Measurements from ENCODE around the gene AUTS2.

Gene AUTS2

DNA sequence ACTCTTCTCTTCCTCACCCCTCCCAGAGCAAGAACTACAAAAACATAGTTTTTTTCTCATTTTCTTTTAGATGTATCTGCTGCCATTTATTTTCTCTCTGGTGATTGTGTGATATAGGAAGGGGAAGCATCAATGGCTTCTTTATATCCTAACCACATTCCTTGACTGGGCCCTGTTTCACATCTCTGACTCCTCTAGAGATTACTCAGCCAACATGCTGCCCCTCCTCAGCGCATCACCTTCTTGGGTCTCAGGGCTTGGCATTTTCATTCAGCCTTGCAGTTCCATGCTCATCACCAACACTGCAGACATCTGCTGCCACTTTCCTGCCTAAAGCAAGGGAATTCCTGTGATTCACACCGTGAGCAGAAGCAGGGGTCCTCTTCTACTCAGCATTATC is 705.5 kb downstream of the AUTS2 start:
- Histone ChIP-seq H3K4me1 (ENCODE audit: control insufficient read depth, insufficient read depth, low read length) (peaks cover 6% of the 10 kb centered on the region; the same call in 1 of the 2 replicates), H3K9me3 (ENCODE audit: control insufficient read depth, insufficient read depth, low read depth, low read length) (no peaks in the 10 kb centered on the region), H3K27ac (ENCODE audit: extremely low read depth, low read depth, low read length) (no peak overlapping the region), H3K4me3 (ENCODE audit: low read depth, low read length) (no peak overlapping the region), H3K36me3 (ENCODE audit: control insufficient read depth in 2 of 2, insufficient read depth in 1 of 2, low read length in 2 of 2) (no peaks in the 10 kb centered on the region)
- TF ChIP-seq TCF7L2 (IDR thresholded peaks at IDR 0.05; ENCODE audit: borderline replicate concordance, low read depth, low read length) (no peak), ZNF366 (tag by site-specific recombination; conservative IDR thresholded peaks at IDR 0.05) (no peak), PRDM1 (tag by site-specific recombination; IDR thresholded peaks at IDR 0.05) (no peak), ZNF324 (tag by site-specific recombination; IDR thresholded peaks at IDR 0.05) (no peak)
- ChIA-PET POLR2A (no interaction called here), CTCF (no interaction called here)

DNA sequence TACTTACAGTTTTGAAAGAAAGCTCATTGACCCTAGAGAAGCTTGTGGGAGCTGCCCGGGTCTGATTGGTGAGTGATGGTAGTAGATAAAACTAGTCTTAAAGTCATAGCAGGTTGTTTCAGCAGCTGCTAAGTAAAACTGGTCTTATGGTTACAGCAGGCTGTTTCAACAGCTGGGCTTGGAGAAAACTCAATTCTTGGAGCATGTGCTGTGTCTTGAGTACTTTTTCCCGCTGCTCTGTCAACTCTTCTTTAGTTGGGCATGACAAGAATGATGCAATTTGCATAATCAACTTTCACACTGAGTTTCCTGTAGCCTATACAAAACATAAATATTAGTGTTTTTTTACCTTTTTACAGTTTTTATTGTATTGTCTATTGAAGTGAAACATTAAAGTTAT is 707.9 kb downstream of the AUTS2 start:
- CTCF ChIA-PET = no interaction called here
- Histone ChIP-seq H3K4me3 (ENCODE audit: low read depth, low read length) (no peak overlapping the region), H3K36me3 (ENCODE audit: control insufficient read depth in 2 of 2, insufficient read depth in 1 of 2, low read length in 2 of 2) (no peaks in the 10 kb centered on the region), H3K4me1 (ENCODE audit: control insufficient read depth, insufficient read depth, low read length) (peaks cover 4% of the 10 kb centered on the region; the same call in 1 of the 2 replicates), H3K27ac (ENCODE audit: extremely low read depth, low read depth, low read length) (no peak overlapping the region), H3K9me3 (ENCODE audit: control insufficient read depth, insufficient read depth, low read depth, low read length) (no peaks in the 10 kb centered on the region)
- TF ChIP-seq ZNF26 (tag by site-specific recombination; IDR thresholded peaks at IDR 0.05) (no peak), ZNF658 (tag by site-specific recombination; IDR thresholded peaks at IDR 0.05) (no peak), SCRT2 (tag by site-specific recombination; IDR thresholded peaks at IDR 0.05) (no peak)
- POLR2A ChIA-PET = no interaction called here

- ChIA-PET CTCF (interaction anchor here (1.0 kb wide), 1 partner anchor 8 kb away, joined by 3 read pairs; no protein-coding TSS in a partner anchor), POLR2A (no interaction called here)
- peaks cover 4% of the 10 kb centered on the region; the same call in 1 of the 2 replicates for H3K4me1 ChIP-seq (ENCODE audit: control insufficient read depth, insufficient read depth, low read length)
Observed at GRCh38 chr7:70307544-70308106, 709.4 kb downstream of the AUTS2 start.

DNA sequence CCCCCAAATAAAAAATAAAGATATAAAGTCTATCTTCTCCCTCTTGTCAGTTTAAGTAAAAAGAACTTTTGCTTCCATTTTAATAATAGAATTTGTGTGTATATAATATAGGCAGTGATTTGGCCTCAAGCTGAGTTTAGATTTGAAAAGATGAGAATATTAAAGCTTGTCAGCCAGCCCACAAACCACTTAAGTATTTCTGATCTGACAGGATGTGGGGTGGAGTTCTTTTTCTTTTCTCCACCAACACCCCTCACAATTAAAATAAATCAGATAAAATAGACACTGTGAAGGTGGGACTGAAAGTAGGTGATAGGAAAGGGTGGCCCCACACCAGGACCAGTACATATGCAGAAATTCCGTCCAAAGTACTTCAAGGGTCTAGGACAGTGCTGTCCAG is 714.1 kb downstream of the AUTS2 start:
- peaks cover 2% of the 10 kb centered on the region; the same call in 1 of the 2 replicates for H3K4me1 ChIP-seq (ENCODE audit: control insufficient read depth, insufficient read depth, low read length)
- no peaks in the 10 kb centered on the region for H3K36me3 ChIP-seq (ENCODE audit: control insufficient read depth in 2 of 2, insufficient read depth in 1 of 2, low read length in 2 of 2)
- no peak overlapping the region for H3K4me3 ChIP-seq (ENCODE audit: low read depth, low read length)
- TF ChIP-seq, protein P1, sequence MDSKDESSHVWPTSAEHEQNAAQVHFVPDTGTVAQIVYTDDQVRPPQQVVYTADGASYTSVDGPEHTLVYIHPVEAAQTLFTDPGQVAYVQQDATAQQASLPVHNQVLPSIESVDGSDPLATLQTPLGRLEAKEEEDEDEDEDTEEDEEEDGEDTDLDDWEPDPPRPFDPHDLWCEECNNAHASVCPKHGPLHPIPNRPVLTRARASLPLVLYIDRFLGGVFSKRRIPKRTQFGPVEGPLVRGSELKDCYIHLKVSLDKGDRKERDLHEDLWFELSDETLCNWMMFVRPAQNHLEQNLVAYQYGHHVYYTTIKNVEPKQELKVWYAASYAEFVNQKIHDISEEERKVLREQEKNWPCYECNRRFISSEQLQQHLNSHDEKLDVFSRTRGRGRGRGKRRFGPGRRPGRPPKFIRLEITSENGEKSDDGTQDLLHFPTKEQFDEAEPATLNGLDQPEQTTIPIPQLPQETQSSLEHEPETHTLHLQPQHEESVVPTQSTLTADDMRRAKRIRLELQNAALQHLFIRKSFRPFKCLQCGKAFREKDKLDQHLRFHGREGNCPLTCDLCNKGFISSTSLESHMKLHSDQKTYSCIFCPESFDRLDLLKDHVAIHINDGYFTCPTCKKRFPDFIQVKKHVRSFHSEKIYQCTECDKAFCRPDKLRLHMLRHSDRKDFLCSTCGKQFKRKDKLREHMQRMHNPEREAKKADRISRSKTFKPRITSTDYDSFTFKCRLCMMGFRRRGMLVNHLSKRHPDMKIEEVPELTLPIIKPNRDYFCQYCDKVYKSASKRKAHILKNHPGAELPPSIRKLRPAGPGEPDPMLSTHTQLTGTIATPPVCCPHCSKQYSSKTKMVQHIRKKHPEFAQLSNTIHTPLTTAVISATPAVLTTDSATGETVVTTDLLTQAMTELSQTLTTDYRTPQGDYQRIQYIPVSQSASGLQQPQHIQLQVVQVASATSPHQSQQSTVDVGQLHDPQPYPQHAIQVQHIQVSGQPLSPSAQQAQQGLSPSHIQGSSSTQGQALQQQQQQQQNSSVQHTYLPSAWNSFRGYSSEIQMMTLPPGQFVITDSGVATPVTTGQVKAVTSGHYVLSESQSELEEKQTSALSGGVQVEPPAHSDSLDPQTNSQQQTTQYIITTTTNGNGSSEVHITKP (tag by site-specific recombination; IDR thresholded peaks at IDR 0.05) = no peak
- no peak for TF ChIP-seq PRDM1 (tag by site-specific recombination; IDR thresholded peaks at IDR 0.05)
- H3K9me3 ChIP-seq (ENCODE audit: control insufficient read depth, insufficient read depth, low read depth, low read length) = no peaks in the 10 kb centered on the region
- no peak overlapping the region for H3K27ac ChIP-seq (ENCODE audit: extremely low read depth, low read depth, low read length)
- CTCF ChIA-PET = no interaction called here
- POLR2A ChIA-PET = no interaction called here

More at GRCh38 chr7:70307544-70308106, 709.4 kb downstream of the AUTS2 start:
- Histone ChIP-seq H3K4me3 (ENCODE audit: low read depth, low read length) (no peak overlapping the region), H3K9me3 (ENCODE audit: control insufficient read depth, insufficient read depth, low read depth, low read length) (no peaks in the 10 kb centered on the region), H3K36me3 (ENCODE audit: control insufficient read depth in 2 of 2, insufficient read depth in 1 of 2, low read length in 2 of 2) (no peaks in the 10 kb centered on the region), H3K27ac (ENCODE audit: extremely low read depth, low read depth, low read length) (no peak overlapping the region)
- TF ChIP-seq ZNF155 (tag by site-specific recombination; IDR thresholded peaks at IDR 0.05) (no peak), ZNF24 (tag by site-specific recombination; IDR thresholded peaks at IDR 0.05) (no peak), MEIS1 (CRISPR knock-in tag; IDR thresholded peaks at IDR 0.05; ENCODE audit: borderline replicate concordance) (no peak), ZNF624 (tag by site-specific recombination; IDR thresholded peaks at IDR 0.05) (no peak), SP3 (tag by site-specific recombination; IDR thresholded peaks at IDR 0.05) (no peak), ZNF354C (tag by site-specific recombination; IDR thresholded peaks at IDR 0.05; ENCODE audit: borderline replicate concordance, low read depth) (no peak), ZNF473 (tag by site-specific recombination; IDR thresholded peaks at IDR 0.05) (no peak), ZXDB (tag by site-specific recombination; IDR thresholded peaks at IDR 0.05) (no peak)
